ENCODE measurements around the gene NPBWR2.

- no peak for TF ChIP-seq CTCF (conservative IDR thresholded peaks at IDR 0.05 in 1 of 2, IDR thresholded peaks at IDR 0.05 in 1 of 2; ENCODE audit: low read depth in 1 of 2, low read length in 2 of 2)
- no peak for TF ChIP-seq EZH2 (IDR thresholded peaks at IDR 0.05; ENCODE audit: low read length, missing control alignments)
Measured at GRCh38 chr20:64090165-64090564, 17.2 kb downstream of the NPBWR2 start.
